ENCODE data around the gene ASPDH. TPM values are rescaled to one million over a fixed set of nuclear protein-coding genes. Genes with fewer than 3 reads are reported as not detected.
A peak's percentile ranks its signal among the peaks of the same experiment; 100 is the strongest.

ASPDH gene
- polyA plus RNA-seq, 2 of the 4 experiments (the other 2 are of a cell fraction): not detected

GRCh38 chr19:50494186-50495019 is 19.3 kb downstream of the ASPDH start:
- no peak for DNase-seq (ENCODE audit: low read depth in 1 of 2, low spot score in 1 of 2)
- ChIA-PET CTCF (interaction anchor here (0.6 to 1.4 kb wide), 2 partner anchors 16 to 17 kb away, joined by 3 to 5 read pairs; no protein-coding TSS in a partner anchor), POLR2A (interaction anchor here (0.6 kb wide), 1 partner anchor 28 kb away, joined by 3 read pairs; no protein-coding TSS in a partner anchor)
- no peaks in the 10 kb centered on the region for H3K9me3 ChIP-seq
- H3K4me3 ChIP-seq: no peak overlapping the region
- H3K4me2 ChIP-seq: no peak overlapping the region
- FAIRE-seq: no peak
- no peak for ATAC-seq
- H3K27ac ChIP-seq: no peak overlapping the region
- TF ChIP-seq HOXB5 (CRISPR knock-in tag; IDR thresholded peaks at IDR 0.05): no peak
- no peak for TF ChIP-seq ESRRA (IDR thresholded peaks at IDR 0.05; ENCODE audit: borderline replicate concordance, low read length)
- no peak for TF ChIP-seq ZC3H11A (IDR thresholded peaks at IDR 0.05)
- no peak for TF ChIP-seq PHF8 (IDR thresholded peaks at IDR 0.05; ENCODE audit: borderline replicate concordance, low read depth)
- no peak for TF ChIP-seq HDAC2 (IDR thresholded peaks at IDR 0.05)
- no peak for TF ChIP-seq HOXA7 (CRISPR knock-in tag; IDR thresholded peaks at IDR 0.05)
- no peak for TF ChIP-seq EP300 (IDR thresholded peaks at IDR 0.05)
- TF ChIP-seq NFE2L2 (conservative IDR thresholded peaks at IDR 0.05; ENCODE audit: low read length): no peak
- TF ChIP-seq CBX8 (IDR thresholded peaks at IDR 0.05): no peak
- TF ChIP-seq RAD21 (conservative IDR thresholded peaks at IDR 0.05 in 1 of 2, IDR thresholded peaks at IDR 0.05 in 1 of 2): no peak
- TF ChIP-seq, protein P1, sequence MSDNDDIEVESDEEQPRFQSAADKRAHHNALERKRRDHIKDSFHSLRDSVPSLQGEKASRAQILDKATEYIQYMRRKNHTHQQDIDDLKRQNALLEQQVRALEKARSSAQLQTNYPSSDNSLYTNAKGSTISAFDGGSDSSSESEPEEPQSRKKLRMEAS (IDR thresholded peaks at IDR 0.05): no peak
- no peak for TF ChIP-seq KDM1A (IDR thresholded peaks at IDR 0.05; ENCODE audit: low read depth)
- TF ChIP-seq GATA3 (IDR thresholded peaks at IDR 0.05; ENCODE audit: borderline replicate concordance): no peak
- no peak for TF ChIP-seq TP53 (CRISPR knock-in tag; IDR thresholded peaks at IDR 0.05)
- TF ChIP-seq HEYL (CRISPR knock-in tag; IDR thresholded peaks at IDR 0.05): no peak
- 51% methylated on average over 7 of the region's 7 CpGs for WGBS (ENCODE audit: missing lambda C conversion rate)
- H3K4me1 ChIP-seq: peaks cover 9% of the 10 kb centered on the region; the same call in 2 of the 3 replicates

GRCh38 chr19:50493171-50493570 is 20.5 kb downstream of the ASPDH start:
- no peak for FAIRE-seq
- POLR2A ChIA-PET: no interaction called here

DNA sequence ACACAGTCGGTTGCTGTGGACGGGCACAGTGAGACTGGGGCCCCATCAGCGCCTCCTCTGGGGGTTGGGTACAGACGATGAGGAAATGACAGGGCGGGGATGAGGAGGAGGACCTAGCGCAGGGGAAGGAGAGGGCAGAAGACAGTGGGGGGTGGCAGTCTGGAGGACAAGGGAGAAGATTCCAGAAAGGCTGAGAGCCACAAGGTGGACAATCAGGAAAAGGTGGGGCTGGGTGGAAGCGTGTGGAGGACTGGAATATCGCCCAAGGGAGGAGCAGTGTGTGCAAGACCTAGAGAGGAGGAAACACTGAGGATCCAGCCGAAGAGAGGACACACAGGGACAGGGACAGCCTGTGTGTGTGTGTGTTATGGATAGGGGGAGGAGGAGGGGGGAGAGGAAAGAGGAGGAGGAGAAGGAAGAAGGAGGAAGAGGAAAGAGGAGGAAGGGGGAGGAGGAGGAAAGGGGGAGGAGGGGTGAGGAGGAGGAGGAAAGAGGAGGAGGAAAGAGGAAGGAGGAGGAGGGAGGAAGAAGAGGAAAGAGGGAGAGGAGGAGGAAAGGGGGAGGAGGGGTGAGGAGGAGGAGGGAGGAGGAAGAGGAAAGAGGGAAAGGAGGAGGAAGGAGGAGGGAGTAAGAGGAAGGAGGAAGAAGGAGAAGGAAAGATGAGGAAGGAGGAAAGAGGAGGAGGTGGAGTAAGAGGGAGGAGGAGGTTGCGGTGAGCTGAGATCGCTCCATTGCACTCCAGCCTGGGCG is 21.2 kb downstream of the ASPDH start:
- no peak overlapping the region for H3K4me3 ChIP-seq
- H3K4me1 ChIP-seq: peaks cover 9% of the 10 kb centered on the region; the same call in 2 of the 3 replicates
- peak overlapping the region; percentile 50 for H3K4me2 ChIP-seq
- H3K27ac ChIP-seq: peak overlapping the region; percentile 6 to 59; a peak in 3 of 6 replicates
- DNase-seq (ENCODE audit: low read depth in 1 of 2, low spot score in 1 of 2) (peak in 1 of 2 experiments; percentile 49), FAIRE-seq (no peak), ATAC-seq (peak; percentile 55 to 75)
- POLR2A ChIA-PET: no interaction called here
- no peaks in the 10 kb centered on the region for H3K9me3 ChIP-seq
- WGBS (ENCODE audit: missing lambda C conversion rate): 3% methylated on average over 9 of the region's 12 CpGs
- CTCF ChIA-PET: no interaction called here
- TF ChIP-seq TP53 (CRISPR knock-in tag; IDR thresholded peaks at IDR 0.05) (no peak), JUNB (IDR thresholded peaks at IDR 0.05) (no peak), CEBPB (IDR thresholded peaks at IDR 0.05) (no peak), CHD2 (IDR thresholded peaks at IDR 0.05; ENCODE audit: low read length, partially characterized antibody) (no peak), FOSL2 (IDR thresholded peaks at IDR 0.05) (no peak), FOSL2 (CRISPR knock-in tag; IDR thresholded peaks at IDR 0.05) (no peak), NPAS2 (CRISPR knock-in tag; IDR thresholded peaks at IDR 0.05; ENCODE audit: borderline replicate concordance) (no peak), KDM5A (IDR thresholded peaks at IDR 0.05) (no peak), GATA3 (IDR thresholded peaks at IDR 0.05; ENCODE audit: borderline replicate concordance) (no peak), JUN (IDR thresholded peaks at IDR 0.05) (no peak)
- TF ChIP-seq, protein P2, sequence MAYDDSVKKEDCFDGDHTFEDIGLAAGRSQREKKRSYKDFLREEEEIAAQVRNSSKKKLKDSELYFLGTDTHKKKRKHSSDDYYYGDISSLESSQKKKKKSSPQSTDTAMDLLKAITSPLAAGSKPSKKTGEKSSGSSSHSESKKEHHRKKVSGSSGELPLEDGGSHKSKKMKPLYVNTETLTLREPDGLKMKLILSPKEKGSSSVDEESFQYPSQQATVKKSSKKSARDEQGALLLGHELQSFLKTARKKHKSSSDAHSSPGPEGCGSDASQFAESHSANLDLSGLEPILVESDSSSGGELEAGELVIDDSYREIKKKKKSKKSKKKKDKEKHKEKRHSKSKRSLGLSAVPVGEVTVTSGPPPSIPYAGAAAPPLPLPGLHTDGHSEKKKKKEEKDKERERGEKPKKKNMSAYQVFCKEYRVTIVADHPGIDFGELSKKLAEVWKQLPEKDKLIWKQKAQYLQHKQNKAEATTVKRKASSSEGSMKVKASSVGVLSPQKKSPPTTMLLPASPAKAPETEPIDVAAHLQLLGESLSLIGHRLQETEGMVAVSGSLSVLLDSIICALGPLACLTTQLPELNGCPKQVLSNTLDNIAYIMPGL (CRISPR knock-in tag; IDR thresholded peaks at IDR 0.05; ENCODE audit: borderline replicate concordance): no peak
- TF ChIP-seq, protein P3, sequence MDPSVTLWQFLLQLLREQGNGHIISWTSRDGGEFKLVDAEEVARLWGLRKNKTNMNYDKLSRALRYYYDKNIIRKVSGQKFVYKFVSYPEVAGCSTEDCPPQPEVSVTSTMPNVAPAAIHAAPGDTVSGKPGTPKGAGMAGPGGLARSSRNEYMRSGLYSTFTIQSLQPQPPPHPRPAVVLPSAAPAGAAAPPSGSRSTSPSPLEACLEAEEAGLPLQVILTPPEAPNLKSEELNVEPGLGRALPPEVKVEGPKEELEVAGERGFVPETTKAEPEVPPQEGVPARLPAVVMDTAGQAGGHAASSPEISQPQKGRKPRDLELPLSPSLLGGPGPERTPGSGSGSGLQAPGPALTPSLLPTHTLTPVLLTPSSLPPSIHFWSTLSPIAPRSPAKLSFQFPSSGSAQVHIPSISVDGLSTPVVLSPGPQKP (IDR thresholded peaks at IDR 0.05; ENCODE audit: low read depth, low read length): no peak

More at GRCh38 chr19:50493171-50493570, 20.5 kb downstream of the ASPDH start:
- ATAC-seq (no peak), DNase-seq (ENCODE audit: low read depth in 1 of 2, low spot score in 1 of 2) (no peak)
- CTCF ChIA-PET: interaction anchor here (1.4 kb wide), 1 partner anchor 14 kb away, joined by 5 read pairs; no protein-coding TSS in a partner anchor
- TF ChIP-seq KDM1A (IDR thresholded peaks at IDR 0.05; ENCODE audit: low read depth) (no peak), RARB (CRISPR knock-in tag; IDR thresholded peaks at IDR 0.05) (no peak), ZC3H11A (IDR thresholded peaks at IDR 0.05) (no peak), NR3C1 (IDR thresholded peaks at IDR 0.05) (no peak), SREBF2 (IDR thresholded peaks at IDR 0.05) (no peak)
- TF ChIP-seq, protein P4, sequence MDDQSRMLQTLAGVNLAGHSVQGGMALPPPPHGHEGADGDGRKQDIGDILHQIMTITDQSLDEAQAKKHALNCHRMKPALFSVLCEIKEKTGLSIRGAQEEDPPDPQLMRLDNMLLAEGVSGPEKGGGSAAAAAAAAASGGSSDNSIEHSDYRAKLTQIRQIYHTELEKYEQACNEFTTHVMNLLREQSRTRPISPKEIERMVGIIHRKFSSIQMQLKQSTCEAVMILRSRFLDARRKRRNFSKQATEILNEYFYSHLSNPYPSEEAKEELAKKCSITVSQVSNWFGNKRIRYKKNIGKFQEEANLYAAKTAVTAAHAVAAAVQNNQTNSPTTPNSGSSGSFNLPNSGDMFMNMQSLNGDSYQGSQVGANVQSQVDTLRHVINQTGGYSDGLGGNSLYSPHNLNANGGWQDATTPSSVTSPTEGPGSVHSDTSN (IDR thresholded peaks at IDR 0.05): no peak
- Histone ChIP-seq H3K4me3 (no peak overlapping the region), H3K9me3 (no peaks in the 10 kb centered on the region), H3K27ac (no peak overlapping the region), H3K4me2 (no peak overlapping the region), H3K4me1 (peaks cover 9% of the 10 kb centered on the region; the same call in 2 of the 3 replicates)
- WGBS (ENCODE audit: missing lambda C conversion rate): 75% methylated on average over 8 of the region's 8 CpGs

Data from A549 (cell line).